Neural progenitor cell (in vitro differentiated cells): ENCODE data around the gene INHBA.

Source experiments
- CTCF ChIP-seq: fragments of 200-600 bp; sonication (generic); IDR thresholded peaks from 2 replicates; pipeline ENCODE4 v1.5.1; 2017; ENCODE audit warnings: antibody characterized with exemption, mild to moderate bottlenecking
- EZH2 ChIP-seq: fragments of 200-600 bp; sonication (generic); IDR thresholded peaks from 2 replicates; pipeline ENCODE4 v1.6.1; 2017; ENCODE audit warnings: antibody characterized with exemption, mild to moderate bottlenecking, moderate library complexity
- EZH2phosphoT487 ChIP-seq: fragments of 200-600 bp; sonication (generic); IDR thresholded peaks from 2 replicates; pipeline ENCODE4 v1.6.1; 2017; ENCODE audit warnings: antibody characterized with exemption

- TF ChIP-seq EZH2 (no peak), CTCF (no peak), EZH2phosphoT487 (no peak)
Observed at GRCh38 chr7:41641665-41642014, 61.2 kb downstream of the INHBA start.
